ENCODE measurements around the gene PPFIA4. TPM values are rescaled to one million over a fixed set of nuclear protein-coding genes. Genes with fewer than 3 reads are reported as not detected.
A peak's percentile ranks its signal among the peaks of the same experiment; 100 is the strongest.

The PPFIA4 gene
- total RNA-seq, 2 experiments from 2014 or later: 0.93 to 0.98 TPM

DNA sequence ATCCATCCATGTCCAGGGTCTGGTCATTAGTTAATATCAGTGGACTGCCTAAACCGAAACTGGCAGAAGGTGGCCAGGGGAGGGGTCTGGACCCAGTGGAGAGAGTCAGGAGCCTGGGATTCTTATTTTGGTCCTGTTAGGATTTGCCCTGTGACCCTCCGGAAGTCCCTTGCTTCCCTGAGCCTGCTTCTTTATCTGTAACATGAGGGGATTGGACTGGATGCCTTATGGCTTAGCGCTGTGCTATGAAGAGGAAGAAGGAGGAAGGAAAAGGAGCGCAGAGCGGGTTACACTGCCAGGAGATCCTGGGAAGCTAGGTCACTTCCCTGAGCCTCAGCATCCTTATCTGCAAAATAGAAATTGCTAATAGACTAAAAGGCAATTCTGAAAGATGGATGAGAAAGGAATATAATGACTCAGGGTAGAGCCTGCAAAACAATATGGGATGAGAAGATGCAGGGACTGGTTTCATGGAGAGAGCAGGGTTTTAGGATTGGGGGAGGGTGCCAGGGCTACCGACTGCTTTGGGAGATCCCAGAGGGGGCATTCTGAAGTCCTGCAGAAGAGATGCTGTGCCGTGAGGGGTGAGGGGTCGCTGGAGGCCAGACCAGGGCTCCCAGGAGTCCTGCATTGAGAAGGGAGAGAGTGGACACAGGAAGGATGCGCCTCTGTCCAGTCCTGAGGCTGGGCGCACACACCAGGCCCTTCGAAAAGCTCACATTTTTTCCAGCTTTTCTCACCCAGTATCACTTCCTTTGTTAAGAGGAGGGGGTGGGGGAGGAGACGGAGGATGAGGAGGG lies 100.8 kb downstream of the PPFIA4 start:
- Histone ChIP-seq H3K27ac (ENCODE audit: low read depth in 1 of 2, low read length in 2 of 2) (no peak overlapping the region), H3K4me3 (ENCODE audit: low read length) (no peak overlapping the region), H3K4me1 (ENCODE audit: insufficient read depth, low read length) (peaks cover 14% of the 10 kb centered on the region), H3K27me3 (ENCODE audit: control insufficient read depth in 1 of 2, insufficient read depth in 2 of 2, low read length in 2 of 2) (peaks cover 43 to 59% of the 10 kb centered on the region in 2 experiments), H3K9me3 (ENCODE audit: control insufficient read depth in 1 of 2, insufficient read depth in 1 of 2, low read length in 2 of 2) (peaks cover 0 to 8% of the 10 kb centered on the region in 2 experiments), H3K36me3 (ENCODE audit: insufficient read depth, low read length) (no peaks in the 10 kb centered on the region)
- POLR2A ChIA-PET: no interaction called here
- H3K27me3 Mint-ChIP-seq: peaks cover 79% of the 10 kb centered on the region
- H3K36me3 Mint-ChIP-seq (ENCODE audit: low read depth): no peaks in the 10 kb centered on the region
- peaks cover 7% of the 10 kb centered on the region for H3K4me1 Mint-ChIP-seq (ENCODE audit: low read depth)
- CTCF ChIA-PET: no interaction called here
- H3K9me3 Mint-ChIP-seq: no peaks in the 10 kb centered on the region
- ATAC-seq (ENCODE audit: poor library complexity) (no peak), DNase-seq (peak in 1 of 14 experiments; percentile 27)
- intact Hi-C loops (cut with DNase I, micrococcal nuclease): no loop called here
- TF ChIP-seq CTCF (IDR thresholded peaks at IDR 0.05): no peak
- H3K4me3 Mint-ChIP-seq: peak overlapping the region; percentile 17
- H3K27ac Mint-ChIP-seq: no peak overlapping the region

DNA sequence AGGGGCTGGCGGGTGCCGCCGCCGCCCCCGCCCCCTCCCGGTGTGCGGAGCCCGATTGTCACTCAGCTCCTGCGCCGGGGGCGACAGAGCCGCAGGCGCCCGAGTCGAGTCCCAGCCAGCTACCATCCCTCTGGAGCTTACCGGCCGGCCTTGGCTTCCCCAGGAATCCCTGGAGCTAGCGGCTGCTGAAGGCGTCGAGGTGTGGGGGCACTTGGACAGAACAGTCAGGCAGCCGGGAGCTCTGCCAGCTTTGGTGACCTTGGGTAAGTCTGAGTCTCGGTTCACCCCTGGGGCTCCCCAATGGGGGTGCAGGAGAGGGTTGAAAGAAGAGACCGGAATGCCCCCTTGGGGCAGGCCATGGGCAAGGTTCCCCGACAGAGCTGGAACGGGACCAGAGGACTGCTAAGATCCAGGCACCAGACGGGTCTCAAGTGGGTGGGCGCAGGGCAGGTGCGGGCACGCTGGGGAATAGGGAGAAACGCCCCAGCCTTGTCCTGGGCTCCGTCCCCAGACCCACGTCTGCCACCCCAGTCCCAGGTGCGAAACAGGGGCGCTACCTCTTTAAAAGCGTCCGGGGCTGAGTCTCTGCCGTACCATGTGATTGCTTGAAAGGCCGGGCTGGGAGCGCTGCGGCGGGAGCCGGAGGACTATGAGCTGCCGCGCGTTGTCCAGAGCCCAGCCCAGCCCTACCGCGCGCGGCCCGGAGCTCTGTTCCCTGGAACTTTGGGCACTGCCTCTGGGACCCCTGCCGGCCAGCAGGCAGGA lies 101.6 kb downstream of the PPFIA4 start, which contains the start of gene ADORA1:
Gene ADORA1, plus strand, starts transcription at position 61 of the 765 bp plus-strand sequence. CDS start 1,116 bp downstream, outside the sequence.
- DNase-seq: peak in 1 of 14 experiments; percentile 7
- Histone ChIP-seq H3K27me3 (ENCODE audit: control insufficient read depth in 1 of 2, insufficient read depth in 2 of 2, low read length in 2 of 2) (peaks cover 43 to 57% of the 10 kb centered on the region in 2 experiments), H3K9me3 (ENCODE audit: control insufficient read depth in 1 of 2, insufficient read depth in 1 of 2, low read length in 2 of 2) (peaks cover 0 to 8% of the 10 kb centered on the region in 2 experiments), H3K4me3 (ENCODE audit: low read length) (peak within 1 kb of the TSS; percentile 16), H3K36me3 (ENCODE audit: insufficient read depth, low read length) (no peaks in the 10 kb centered on the region), H3K27ac (ENCODE audit: low read depth in 1 of 2, low read length in 2 of 2) (no peak within 1 kb of the TSS), H3K4me1 (ENCODE audit: insufficient read depth, low read length) (peaks cover 14% of the 10 kb centered on the region)
- H3K4me1 Mint-ChIP-seq (ENCODE audit: low read depth): peaks cover 7% of the 10 kb centered on the region
- ATAC-seq (ENCODE audit: poor library complexity): no peak
- H3K27ac Mint-ChIP-seq: no peak within 1 kb of the TSS
- H3K27me3 Mint-ChIP-seq: peaks cover 73% of the 10 kb centered on the region
- peak within 1 kb of the TSS; percentile 17 for H3K4me3 Mint-ChIP-seq
- intact Hi-C loops (cut with DNase I, micrococcal nuclease): no loop called here
- TF ChIP-seq CTCF (IDR thresholded peaks at IDR 0.05): no peak
- ChIA-PET CTCF (no interaction called here), POLR2A (no interaction called here)
- H3K36me3 Mint-ChIP-seq (ENCODE audit: low read depth): no peaks in the 10 kb centered on the region
- no peaks in the 10 kb centered on the region for H3K9me3 Mint-ChIP-seq

DNA sequence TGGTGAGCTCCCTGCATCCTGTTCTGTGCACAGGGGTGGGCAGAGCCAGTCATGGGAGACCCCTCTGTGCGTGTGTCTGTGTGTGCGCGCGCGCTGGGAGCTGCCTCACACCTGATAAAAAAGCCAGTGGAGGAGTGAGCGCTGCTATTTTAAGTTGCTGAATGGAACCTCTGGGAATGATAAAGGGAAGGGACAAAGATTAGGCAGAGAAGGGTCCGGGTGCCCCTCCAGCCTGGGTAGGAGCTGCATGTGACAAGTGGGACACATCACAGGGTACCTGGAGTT lies 102.1 kb downstream of the PPFIA4 start:
- ATAC-seq (ENCODE audit: poor library complexity) (no peak), DNase-seq (peak in 1 of 14 experiments; percentile 19)
- Histone ChIP-seq H3K4me1 (ENCODE audit: insufficient read depth, low read length) (peaks cover 14% of the 10 kb centered on the region), H3K4me3 (ENCODE audit: low read length) (no peak overlapping the region), H3K9me3 (ENCODE audit: control insufficient read depth in 1 of 2, insufficient read depth in 1 of 2, low read length in 2 of 2) (peaks cover 0 to 8% of the 10 kb centered on the region in 2 experiments), H3K36me3 (ENCODE audit: insufficient read depth, low read length) (no peaks in the 10 kb centered on the region), H3K27ac (ENCODE audit: low read depth in 1 of 2, low read length in 2 of 2) (no peak overlapping the region), H3K27me3 (ENCODE audit: control insufficient read depth in 1 of 2, insufficient read depth in 2 of 2, low read length in 2 of 2) (peaks cover 43 to 52% of the 10 kb centered on the region in 2 experiments)
- CTCF ChIA-PET: no interaction called here
- Mint-ChIP-seq H3K4me3 (no peak overlapping the region), H3K27me3 (peaks cover 72% of the 10 kb centered on the region), H3K4me1 (ENCODE audit: low read depth) (peaks cover 7% of the 10 kb centered on the region), H3K9me3 (no peaks in the 10 kb centered on the region), H3K36me3 (ENCODE audit: low read depth) (no peaks in the 10 kb centered on the region), H3K27ac (no peak overlapping the region)
- no peak for TF ChIP-seq CTCF (IDR thresholded peaks at IDR 0.05)
- POLR2A ChIA-PET: no interaction called here
- intact Hi-C loops (cut with DNase I, micrococcal nuclease): no loop called here

Other genes with a start within 250 kb of the PPFIA4 start
- gene KDM5B, start 218.1 kb upstream of the PPFIA4 start, total RNA-seq: 10 to 100 TPM; 74.7 to 84.7 TPM
- gene PCAT6, start 215.5 kb upstream of the PPFIA4 start, total RNA-seq: 1 to 10 TPM in 1 of 2 experiments, under 1 TPM in 1; 0.91 to 1.3 TPM
- 1 to 10 TPM; 9.1 to 9.2 TPM for gene RABIF, start 137.3 kb upstream of the PPFIA4 start, total RNA-seq
- gene KLHL12, start 99.3 kb upstream of the PPFIA4 start, total RNA-seq: 10 to 100 TPM; 18.5 to 18.6 TPM
- gene ADIPOR1, start 68.2 kb upstream of the PPFIA4 start, total RNA-seq: 10 to 100 TPM; 91.5 to 95.6 TPM
- 10 to 100 TPM; 42.1 to 47.4 TPM for gene CYB5R1, start 59.2 kb upstream of the PPFIA4 start, total RNA-seq
- 100 to 1,000 TPM; 187 to 194 TPM for gene TMEM183A, start 19.1 kb upstream of the PPFIA4 start, total RNA-seq
- gene MYOG, start 59.5 kb downstream of the PPFIA4 start, total RNA-seq: not detected
- gene ADORA1, start 101.2 kb downstream of the PPFIA4 start, total RNA-seq: not detected
- not detected for gene MYBPH, start 149.3 kb downstream of the PPFIA4 start, total RNA-seq
- not detected for gene CHI3L1, start 160.2 kb downstream of the PPFIA4 start, total RNA-seq
- 1 to 10 TPM in 1 of 2 experiments, under 1 TPM in 1; 0.58 to 1.1 TPM for gene CHIT1, start 203.2 kb downstream of the PPFIA4 start, total RNA-seq